ENCODE measurements around the gene CFL2.
"Not testable (repeated sequence)": the region's sequence is repeated elsewhere in the genome, so short reads cannot be mapped to it uniquely, and the experiment has no call there.

Gene CFL2

DNA sequence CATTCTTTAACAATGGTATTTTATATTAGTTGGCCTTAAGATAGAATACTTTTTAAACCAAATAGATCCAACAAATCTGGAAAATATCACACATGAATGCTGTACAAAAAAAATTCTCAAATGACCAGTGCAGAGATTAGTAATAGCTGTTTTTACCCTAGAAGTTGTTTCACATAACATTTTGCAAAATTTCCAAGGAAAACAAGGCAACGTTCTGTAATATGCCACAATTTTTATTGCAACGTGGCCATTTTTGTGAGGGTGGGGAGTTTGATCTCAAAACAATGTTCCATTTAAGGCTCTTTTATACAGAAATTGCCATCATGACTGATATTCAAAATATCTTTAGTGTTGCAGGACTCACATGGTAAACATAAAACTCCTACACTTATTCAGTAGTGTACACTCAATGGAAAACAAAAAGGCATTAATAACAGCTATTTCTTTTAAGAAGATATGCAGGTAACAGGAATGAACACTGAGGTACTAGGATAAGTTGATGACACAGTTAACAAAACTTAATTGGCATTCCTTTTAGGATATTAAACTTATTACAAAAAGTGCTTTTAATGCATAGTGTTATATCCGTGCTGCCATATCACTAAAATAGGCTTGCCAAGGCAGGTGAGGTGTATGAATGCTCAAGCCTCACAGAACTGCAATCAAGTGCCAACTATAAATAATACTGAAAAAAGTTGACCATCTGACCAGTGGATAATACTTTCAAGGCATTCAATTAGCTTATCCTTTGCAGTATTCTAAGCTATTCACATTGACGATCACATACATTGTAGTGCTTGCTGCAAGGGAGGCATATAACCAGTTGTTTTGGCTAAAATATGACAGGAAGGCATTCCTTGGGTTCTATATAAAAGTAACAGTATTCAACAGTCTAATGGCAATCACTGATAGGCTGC lies 2.3 kb downstream of the CFL2 start:
- no peak for DNase-seq (ENCODE audit: low read depth)

DNA sequence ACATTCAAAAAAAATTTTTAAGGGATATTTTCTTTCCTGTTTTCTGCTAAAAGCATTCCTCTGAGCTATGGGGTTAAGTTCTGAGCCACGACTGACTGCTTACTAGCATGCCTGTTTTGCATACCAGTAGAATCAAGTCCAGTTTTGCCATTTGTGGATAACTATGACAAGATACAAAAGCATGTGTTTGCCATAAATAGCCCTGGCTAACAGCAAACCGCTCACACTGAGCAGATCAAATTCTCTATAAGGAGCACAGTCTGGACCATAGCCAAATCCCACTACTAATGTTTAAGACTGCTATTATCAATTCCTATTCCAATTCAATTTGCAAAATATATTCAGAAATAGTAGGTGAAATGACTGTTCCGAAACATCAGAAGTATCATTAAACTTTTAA lies 3.2 kb downstream of the CFL2 start:
- DNase-seq (ENCODE audit: low read depth) = peak; percentile 95

DNA sequence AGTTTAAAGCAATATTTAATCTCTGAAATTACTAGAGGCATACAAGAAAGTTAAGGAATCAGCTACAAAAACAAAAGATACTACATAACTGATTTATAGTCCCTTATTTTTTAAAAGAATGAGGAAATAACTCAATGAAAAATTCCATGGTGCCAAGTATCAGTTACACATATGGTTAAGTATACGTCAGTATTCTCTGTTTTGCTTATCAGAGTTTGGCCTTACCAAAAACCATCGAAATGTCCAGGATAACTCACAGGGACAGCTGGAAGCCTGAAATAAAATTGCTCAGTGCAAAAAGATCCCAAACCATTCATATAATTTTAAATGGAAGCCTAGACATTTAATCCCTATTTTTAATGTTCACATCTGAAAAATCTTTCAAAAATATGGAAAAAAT lies 3.6 kb downstream of the CFL2 start:
- DNase-seq (ENCODE audit: low read depth) = peak; percentile 44

DNA sequence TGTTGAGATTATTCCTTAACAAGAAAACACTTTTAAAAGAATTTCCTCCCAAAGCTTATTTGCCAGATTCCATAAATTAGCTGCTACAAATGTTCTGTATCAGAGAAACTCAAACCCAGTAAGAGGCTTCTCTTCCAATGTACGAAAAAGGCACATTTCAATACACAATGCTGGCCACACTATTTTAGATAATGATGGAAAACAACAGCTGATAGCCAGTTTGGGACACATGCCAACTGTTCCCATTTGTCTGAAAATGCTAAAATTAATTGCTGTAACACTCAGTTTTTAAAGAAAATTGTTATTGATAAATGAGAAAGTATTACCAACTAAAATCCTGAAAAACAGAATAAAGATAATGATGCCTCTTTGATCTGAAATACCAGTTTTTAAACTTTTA lies 4.4 kb downstream of the CFL2 start:
- no peak for DNase-seq (ENCODE audit: low read depth)

DNA sequence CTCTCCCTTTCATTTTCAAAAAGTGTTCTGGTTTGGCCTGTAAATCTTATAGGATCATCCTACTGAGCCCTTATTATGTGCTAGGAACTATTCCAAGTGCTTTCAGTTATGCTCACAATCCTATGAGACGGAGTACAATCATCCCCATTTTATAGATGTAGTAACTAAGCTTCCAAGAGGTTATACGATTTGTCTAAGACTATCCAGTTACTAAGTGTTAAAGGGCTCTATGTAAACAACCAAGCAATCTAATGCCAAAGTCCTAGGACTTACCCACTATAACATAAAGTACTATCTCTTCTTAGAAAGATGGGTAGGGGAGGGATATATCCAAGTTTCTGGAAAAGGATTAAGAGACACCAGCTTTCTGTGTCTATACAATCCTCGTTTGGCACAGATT lies 6.7 kb downstream of the CFL2 start:
- DNase-seq (ENCODE audit: low read depth) = no peak

DNA sequence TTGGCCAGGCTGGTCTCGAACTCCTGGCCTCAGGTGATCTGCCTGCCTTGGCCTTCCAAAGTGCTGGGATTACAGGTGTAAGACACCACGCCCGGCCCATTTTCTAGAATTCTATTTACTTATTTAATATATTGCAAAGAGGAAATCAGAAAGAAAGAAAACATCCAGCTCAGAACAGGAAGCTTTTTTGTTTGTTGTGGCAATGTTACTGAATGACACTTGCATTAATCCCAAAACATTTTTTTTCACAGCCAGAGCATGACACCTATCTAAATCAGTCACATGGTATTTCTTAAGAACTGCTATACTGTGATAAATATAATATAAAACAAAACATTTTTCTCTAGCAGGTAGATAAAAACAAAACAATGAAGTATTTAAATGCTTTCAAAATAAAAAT lies 12.6 kb downstream of the CFL2 start:
- DNase-seq (ENCODE audit: low read depth) = no peak

DNA sequence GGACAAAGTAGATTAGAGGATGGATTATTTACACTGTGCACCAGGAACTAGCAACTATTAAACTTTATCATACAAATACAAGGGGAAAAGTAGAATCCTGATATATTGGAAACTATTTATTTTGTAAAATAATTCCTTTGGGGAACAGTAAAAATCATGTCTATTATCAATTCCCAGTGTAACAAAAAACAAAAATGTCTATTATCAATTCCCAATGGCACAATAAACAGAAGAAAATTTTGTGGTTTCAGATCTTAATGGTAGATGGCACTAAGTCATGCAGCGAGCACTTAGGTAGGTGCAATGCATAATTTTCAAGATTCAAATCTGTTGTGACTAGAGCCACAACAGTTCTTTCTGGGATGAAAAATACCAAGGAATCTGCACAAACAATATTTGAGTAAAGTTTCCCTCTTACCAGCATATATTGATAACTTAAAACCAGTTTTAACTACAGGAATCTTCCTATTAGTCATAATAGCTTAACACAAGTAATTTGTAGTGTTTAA lies 13.7 kb downstream of the CFL2 start:
- no peak for DNase-seq (ENCODE audit: low read depth)

DNA sequence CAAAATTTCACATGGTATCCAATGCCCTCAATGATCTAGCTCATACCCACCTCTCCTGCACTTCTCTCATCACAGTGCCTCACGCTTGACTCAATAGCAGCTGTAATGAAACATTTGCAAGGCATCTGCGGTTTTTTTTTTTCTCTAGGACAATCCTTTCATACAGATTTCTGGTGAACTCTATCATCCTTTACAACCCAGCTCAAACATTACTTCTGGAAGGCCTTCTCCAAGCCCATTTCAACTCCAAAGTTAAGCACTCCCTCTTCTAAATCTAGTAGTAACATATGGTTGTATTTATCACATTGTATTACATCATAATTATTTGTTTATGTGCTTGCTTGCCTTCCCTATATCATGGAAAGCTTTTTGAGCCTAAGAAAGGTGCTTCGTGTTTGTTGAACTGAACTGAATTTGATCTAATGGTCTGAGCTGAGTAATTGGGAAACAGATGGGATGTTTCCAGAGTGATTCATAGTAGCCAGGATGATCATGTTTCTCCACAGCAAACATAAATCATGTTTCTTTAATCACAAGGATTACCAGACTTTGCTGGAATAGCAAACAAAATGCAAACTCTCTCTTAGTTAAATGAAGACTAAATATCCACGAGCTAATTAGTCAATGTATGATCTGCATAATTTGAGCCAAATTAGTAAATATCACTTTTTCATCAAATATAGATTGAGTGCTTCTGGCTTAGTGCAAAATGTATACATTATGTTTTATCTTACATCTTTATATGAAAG lies 14.3 kb downstream of the CFL2 start:
- peak; percentile 94 for DNase-seq (ENCODE audit: low read depth)

DNA sequence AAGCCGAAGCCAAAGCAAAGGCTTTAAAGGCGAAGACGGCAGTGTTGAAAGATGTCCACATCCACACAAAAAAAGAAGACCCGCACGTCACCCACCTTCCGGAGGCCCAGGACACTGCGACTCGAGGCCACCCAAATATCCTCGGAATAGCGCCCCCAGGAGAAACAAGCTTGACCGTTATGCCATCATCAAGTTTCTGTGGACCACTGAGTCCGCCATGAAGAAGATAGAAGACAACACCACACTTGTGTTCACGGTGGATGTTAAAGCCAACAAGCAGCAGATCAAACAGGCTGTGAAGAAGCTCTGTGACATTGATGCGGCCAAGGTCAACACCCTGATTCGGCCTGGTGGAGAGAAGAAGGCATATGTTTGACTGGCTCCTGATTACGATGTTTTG lies 20.2 kb downstream of the CFL2 start:
- not testable (repeated sequence) for DNase-seq (ENCODE audit: low read depth)

DNA sequence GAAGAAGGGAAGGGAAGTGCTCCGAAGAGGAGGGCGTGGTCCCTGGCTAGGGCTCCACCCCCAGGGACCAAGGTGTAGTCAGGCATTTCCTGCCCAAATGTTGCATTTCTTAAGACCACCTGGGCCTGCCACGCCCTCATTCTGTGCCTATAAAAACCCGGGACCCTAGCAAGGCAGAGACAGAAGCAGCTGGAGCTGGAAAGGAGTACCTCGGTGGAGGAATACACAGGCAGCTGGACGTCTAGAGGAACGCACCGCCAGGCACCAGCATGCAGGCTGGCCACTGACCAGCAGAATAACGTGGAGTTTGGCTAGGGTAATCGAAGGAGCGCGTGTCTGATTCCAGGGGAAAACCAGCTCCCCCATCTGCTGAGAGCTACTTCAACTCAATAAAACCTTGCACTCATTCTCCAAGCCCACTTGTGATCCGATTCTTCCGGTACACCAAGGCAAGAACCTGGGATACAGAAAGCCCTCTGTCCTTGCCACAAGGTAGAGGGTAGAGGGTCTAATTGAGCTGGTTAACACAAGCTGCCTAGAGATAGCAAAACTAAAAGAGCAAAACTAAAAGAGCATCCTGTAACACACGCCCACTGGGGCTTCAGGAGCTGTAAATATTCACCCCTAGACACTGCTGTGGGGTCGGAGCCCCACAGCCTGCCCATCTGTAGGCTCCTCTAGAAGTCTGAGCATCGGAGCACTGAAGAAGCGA lies 21.0 kb downstream of the CFL2 start:
- no peak for DNase-seq (ENCODE audit: low read depth)

DNA sequence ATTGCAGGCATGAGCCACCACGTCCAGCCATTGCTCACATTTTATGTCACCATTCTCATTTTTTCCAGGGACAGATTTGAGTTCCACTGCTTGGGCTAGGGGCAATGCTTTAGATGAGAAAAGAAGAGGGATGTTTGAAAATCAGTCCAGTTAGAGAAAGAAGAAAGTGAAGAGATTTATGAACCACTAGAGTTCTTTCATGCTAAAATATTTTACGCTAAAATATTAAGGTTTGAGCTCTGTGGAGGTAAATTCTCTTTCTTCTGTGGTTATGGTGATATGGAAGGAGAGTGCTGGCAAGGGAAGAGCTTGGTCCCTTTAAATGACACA lies 21.5 kb downstream of the CFL2 start:
- DNase-seq (ENCODE audit: low read depth) = no peak

DNA sequence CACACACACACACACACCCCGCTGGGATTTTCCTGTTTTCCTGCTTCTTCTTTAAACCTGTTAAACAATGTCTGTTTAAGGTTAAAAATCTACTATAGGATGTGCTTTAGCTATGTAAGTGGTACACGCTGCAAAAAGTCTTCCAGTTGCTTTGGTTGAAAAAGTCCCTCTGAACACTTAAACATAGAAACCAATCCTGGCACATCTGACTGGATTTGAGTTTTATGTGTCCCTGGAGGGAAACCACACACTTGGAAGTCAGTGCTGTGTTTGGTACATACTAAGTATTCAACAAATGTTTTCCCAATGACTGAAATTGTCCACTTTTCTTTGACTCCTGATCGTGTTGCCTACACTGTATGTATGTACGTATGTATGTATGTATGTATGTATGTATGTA lies 22.0 kb downstream of the CFL2 start:
- no peak for DNase-seq (ENCODE audit: low read depth)

DNA sequence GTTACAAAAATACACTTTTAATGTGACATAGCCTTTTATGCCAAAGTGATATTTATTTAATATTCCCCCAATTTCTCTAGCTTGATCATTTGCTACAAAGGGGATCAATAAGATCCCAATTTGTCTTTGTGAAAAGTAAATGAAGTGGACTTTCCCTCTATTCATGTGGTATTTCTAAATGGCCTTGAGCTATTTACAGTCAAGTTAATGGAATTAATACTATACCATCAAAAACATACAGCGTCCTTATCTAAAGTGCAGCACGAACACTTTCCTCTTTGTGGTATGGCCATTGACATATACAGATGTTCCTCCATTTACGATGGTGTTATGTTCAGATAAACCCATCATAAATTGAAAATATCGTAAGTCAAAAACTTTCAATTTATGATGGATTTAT lies 23.2 kb downstream of the CFL2 start:
- no peak for DNase-seq (ENCODE audit: low read depth)

DNA sequence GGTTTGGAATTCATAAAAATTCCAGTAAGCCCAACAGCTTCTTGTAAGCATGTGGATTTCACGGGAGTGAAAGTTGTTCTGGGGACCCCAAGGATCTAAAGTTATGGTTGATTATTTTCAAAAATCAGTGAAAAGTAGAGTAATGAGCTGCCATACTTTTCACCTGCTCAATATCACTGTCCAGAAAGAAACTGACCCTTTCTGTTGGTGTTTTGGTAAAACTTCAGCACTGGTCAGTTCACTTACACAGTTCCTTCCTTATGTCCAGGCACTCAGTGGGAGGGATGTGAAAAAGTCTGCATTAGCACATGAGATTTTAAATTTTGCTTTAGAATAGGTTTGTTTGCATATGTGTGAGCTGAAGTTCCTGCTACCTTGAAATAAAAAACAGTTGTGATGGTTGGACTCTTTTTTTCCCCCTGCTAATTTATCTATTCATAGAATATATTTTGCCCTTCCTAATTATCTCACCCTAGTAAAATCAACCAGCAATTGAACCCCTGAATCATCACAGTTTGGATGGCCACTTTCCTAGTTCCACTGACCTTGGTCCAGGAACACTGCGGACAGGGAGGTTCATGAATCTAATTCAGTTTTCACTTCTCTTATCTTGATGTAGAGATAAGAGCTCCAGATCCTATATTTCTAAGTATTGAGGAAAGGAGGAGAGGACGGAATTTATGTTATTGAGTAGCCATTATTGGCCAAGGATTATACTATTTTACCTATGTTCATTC lies 25.8 kb downstream of the CFL2 start:
- no peak for DNase-seq (ENCODE audit: low read depth)

DNA sequence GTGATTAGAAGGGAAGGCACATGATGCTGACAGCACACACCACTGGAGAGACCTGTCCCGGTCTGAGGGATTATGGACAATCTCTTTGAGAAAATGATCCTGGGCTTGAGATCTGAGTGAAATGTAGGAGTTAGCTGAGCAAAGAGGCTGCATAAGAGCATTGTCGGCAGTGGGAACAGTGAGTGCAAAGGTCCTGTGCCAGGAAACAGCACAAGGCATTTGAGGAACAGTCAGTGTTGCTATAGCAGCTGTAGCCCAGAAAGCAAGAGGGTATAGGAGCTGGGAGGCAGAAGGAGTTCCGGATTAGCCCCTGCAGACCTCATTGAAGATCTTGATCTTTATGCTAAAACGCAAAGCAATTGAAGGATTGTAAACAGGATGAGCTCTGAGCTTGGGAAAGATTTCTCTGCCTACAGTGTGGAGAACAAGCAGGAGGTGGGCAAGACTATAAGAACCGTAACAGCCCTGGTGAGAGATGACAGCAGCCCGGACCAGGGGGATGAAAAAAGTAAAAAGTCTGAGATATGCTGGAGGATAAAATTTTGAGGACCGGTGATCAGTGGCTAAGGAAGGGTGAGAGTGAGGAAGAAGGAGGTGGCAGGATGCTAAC lies 28.5 kb downstream of the CFL2 start:
- no peak for DNase-seq (ENCODE audit: low read depth)

DNA sequence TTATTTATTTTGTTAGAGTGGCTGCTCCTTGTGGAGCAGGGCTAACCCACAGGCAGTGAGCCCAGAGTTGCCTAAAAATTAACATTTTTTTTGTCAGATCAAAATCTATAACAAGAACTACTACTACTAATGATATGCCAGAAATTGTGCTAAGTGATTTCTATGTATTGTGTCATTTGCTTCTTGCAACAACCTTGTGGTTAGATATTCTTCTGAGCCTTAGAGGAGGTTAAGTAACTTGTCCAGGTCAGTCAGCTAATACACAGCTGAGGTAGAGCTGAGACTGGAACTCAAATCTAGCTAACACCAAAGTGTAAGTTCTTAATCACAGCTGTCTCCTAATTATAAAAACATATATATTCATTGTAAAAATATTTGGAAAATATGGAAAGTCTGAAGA lies 29.8 kb downstream of the CFL2 start:
- DNase-seq (ENCODE audit: low read depth) = peak; percentile 84

DNA sequence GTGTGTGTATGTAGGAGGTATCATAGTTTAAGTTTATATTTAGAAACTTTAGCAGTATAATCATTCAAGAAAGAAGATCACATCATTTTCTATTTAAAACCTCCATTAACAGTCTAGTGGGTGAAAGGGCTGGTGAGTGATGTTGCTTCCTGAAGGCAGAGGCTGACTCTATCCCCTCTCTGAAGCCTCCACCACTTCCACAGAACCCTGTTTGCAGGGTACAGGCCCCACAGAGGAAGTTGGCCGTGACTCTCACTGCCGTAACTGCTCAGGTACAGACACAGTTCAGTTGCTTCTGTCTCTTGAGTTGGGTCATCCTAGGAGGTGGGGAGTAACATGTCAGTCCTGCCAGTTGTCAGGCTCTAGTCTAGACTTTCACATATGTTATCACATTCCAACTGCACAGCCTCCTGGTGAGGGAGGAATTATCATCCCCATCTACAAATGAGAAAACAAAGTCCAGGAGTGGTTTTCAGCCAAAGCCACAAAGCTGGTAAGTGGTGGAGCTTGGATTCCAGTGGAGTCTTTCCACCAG lies 31.5 kb downstream of the CFL2 start:
- DNase-seq (ENCODE audit: low read depth) = peak; percentile 53

DNA sequence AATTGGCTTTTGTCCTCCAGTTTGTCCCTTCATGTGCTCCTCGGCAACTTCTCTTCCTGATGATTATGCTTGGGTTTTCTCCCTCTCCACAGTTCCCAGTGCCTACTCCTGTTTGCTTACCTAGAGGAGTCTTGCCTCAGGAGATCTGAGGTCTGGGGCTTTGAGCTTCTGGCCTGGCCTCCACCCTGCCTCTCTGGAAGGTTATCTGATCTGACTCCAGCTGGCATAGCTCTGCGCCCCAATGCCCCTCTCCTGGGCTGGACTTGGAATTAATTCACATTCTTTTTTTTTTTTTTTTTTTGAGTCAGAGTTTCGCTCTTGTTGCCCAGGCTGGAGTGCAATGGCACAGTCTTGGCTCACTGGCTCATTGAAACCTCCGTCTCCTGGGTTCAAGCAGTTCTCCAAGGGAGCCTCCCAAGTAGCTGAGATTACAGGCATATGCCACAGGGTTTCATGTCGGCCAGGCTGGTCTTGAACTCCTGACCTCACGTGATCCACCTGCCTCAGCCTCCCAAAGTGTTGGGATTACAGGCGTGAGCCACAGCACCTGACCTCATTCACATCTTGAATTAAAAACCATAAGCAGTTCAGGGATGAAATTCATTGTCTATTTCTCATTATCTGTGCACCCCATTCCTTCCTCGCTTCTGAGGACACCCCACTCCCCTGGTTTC lies 33.5 kb downstream of the CFL2 start:
- no peak for DNase-seq (ENCODE audit: low read depth)

DNA sequence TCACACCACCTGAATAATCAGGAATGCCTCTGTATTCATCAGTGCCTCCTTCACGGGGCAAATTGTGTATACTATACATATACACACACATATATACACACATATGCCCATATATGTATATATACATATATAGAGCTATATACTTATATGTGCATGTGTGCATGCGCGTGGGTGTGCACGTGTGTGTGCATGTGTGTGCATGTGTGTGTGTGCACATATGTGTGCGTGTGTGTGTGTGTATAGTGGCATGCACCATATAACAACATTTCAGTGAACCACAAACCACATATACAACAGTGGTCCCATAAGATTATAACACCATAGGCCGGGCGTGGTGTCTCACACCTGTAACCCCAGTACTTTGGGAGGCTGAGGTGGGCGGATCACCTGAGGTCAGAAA lies 35.7 kb downstream of the CFL2 start:
- DNase-seq (ENCODE audit: low read depth) = no peak

DNA sequence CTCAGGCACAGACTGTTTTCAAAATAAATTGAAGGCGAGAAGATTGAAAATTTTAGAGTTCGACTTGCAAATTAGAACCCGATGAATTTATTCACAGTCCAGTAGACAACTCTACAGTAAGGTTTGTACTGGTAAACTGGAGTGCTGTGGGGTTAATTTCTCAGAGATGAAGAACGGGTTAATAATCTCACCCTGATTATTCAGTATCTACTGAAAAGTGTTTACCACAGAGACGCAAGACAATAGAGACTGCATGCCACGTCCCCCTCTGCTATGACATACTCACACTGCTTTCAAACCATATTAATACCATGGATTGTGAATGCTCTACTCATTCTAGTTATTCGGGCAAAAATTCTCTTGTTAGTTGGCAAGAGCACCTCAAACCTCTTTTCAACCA lies 36.1 kb downstream of the CFL2 start:
- no peak for DNase-seq (ENCODE audit: low read depth)

Measured in iris pigment epithelial cell (primary cell).